Panc1 (cell line): ENCODE data around the gene NID1. TPM values are rescaled to one million over a fixed set of nuclear protein-coding genes. Genes with fewer than 3 reads are reported as not detected.

Experiments
- ATAC-seq: fragments of 200-7000 bp; cut with Tn5 transposase; 2 replicates; pipeline ENCODE4 v1.9.1; 2020; ENCODE audit warnings: mild to moderate bottlenecking, moderate library complexity
- BruUV-seq: library from RNA; stranded (reverse); fragments of 400-500 nt; replicated peaks from 2 replicates; lab custom pipeline; 2021; lab: Mats Ljungman, UMichigan
- CTCF ChIA-PET: fragments of 300-600 bp; sonication (Branson Sonifier 250); formaldehyde crosslinking; loops from one replicate; lab custom pipeline; 2022; ENCODE audit warnings: antibody characterized with exemption; lab: Charles Lee
- POLR2A ChIA-PET: fragments of 300-600 bp; sonication (Branson Sonifier 250); formaldehyde crosslinking; loops from one replicate; lab custom pipeline; 2022; ENCODE audit warnings: antibody characterized with exemption; lab: Charles Lee
- DNase-seq: peaks from one replicate; pipeline ENCODE4 v3.0.0-alpha.2; 2010; ENCODE audit warnings: low read depth, low spot score
- H3K27ac ChIP-seq: 2 replicates; pipeline ENCODE4 v1.5.1; 2011; ENCODE audit warnings: mild to moderate bottlenecking, low read length, inconsistent platforms
- H3K27me3 ChIP-seq: fragments of 200-500 bp; sonication (Bioruptor generic); 2 replicates; pipeline ENCODE4 v1.6.0; 2014; ENCODE audit warnings: low read length, inconsistent platforms; ENCODE audit not compliant: control insufficient read depth, insufficient read depth
- H3K36me3 ChIP-seq: fragments of 200-500 bp; sonication (Bioruptor generic); 2 replicates; pipeline ENCODE4 v1.5.1; 2014; ENCODE audit warnings: inconsistent platforms, mild to moderate bottlenecking, low read length, moderate library complexity; ENCODE audit not compliant: control insufficient read depth, insufficient read depth
- H3K4me1 ChIP-seq: 2 replicates; pipeline ENCODE4 v1.5.1; 2011; ENCODE audit warnings: inconsistent platforms, mild to moderate bottlenecking, low read length, moderate library complexity; ENCODE audit not compliant: control insufficient read depth, insufficient read depth
- H3K4me3 ChIP-seq, 2 experiments: 2 replicates each; pipeline ENCODE4 v1.5.1; 2011 to 2012; ENCODE audit warnings: low read depth in 2 of 2, low read length in 2 of 2, mild to moderate bottlenecking in 2 of 2, inconsistent platforms in 1 of 2, moderate library complexity in 1 of 2
- H3K9me3 ChIP-seq: fragments of 200-500 bp; sonication (Bioruptor generic); 2 replicates; pipeline ENCODE4 v1.5.1; 2014; ENCODE audit warnings: low read depth, mild to moderate bottlenecking, inconsistent platforms, low read length, moderate library complexity; ENCODE audit not compliant: control insufficient read depth, insufficient read depth
- CTCF ChIP-seq: fragments of 450-650 bp; IDR thresholded peaks from 2 replicates; pipeline ENCODE4 v1.5.1; 2017; ENCODE audit warnings: mild to moderate bottlenecking
- POLR2AphosphoS5 ChIP-seq: IDR thresholded peaks from 2 replicates; pipeline ENCODE4 v1.6.1; 2012; ENCODE audit warnings: mild to moderate bottlenecking, low read depth, low read length, moderate library complexity
- REST ChIP-seq, 2 experiments: IDR thresholded peaks; 2 replicates each; pipeline ENCODE4 v1.6.1; 2011 to 2012; ENCODE audit warnings: low read depth in 2 of 2, control low read depth in 1 of 2, low read length in 1 of 2, mild to moderate bottlenecking in 1 of 2, moderate library complexity in 1 of 2; ENCODE audit not compliant: insufficient read depth in 1 of 2
- SIN3A ChIP-seq: IDR thresholded peaks from 2 replicates; pipeline ENCODE4 v1.6.1; 2012; ENCODE audit warnings: low read depth, mild to moderate bottlenecking, low read length, moderate library complexity, borderline replicate concordance; ENCODE audit not compliant: insufficient read depth
- TCF7L2 ChIP-seq: IDR thresholded peaks from 2 replicates; pipeline ENCODE4 v1.6.1; 2011; ENCODE audit warnings: mild to moderate bottlenecking, low read depth, low read length, inconsistent platforms
- in situ Hi-C: cut with HindIII; loops from 2 replicates; pipeline ENCODE4 v1.10.0; 2016; ENCODE audit warnings: low sequenced_read_pairs, low pct_unique_long_range_greater_than_20kb
- intact Hi-C: fragments of 100-400 bp; cut with micrococcal nuclease; formaldehyde crosslinking; loops from one replicate; pipeline ENCODE4 v1.10.0; 2022; ENCODE audit not compliant: unreplicated experiment
- total RNA-seq: library from RNA; stranded (reverse); gene quantifications from one replicate; pipeline ENCODE4 v1.2.1, GENCODE V29; 2021; ENCODE audit not compliant: unreplicated experiment

NID1 gene
- total RNA-seq, 1 experiment from 2014 or later: 89.3 TPM

GRCh38 chr1:236033336-236033735, 31.6 kb downstream of the NID1 start:
- ATAC-seq (no peak), DNase-seq (no peak)
- CTCF ChIA-PET: no interaction called here
- in situ Hi-C loops: no loop called here
- Histone ChIP-seq H3K4me3 (no peak overlapping the region), H3K36me3 (no peaks in the 10 kb centered on the region), H3K27me3 (no peaks in the 10 kb centered on the region), H3K27ac (no peak overlapping the region), H3K9me3 (no peaks in the 10 kb centered on the region), H3K4me1 (no peaks in the 10 kb centered on the region)
- POLR2A ChIA-PET: no interaction called here
- BruUV-seq: no TSS peak
- no peak for TF ChIP-seq CTCF
- no peak for TF ChIP-seq SIN3A
- TF ChIP-seq POLR2AphosphoS5: no peak
- TF ChIP-seq TCF7L2: no peak
- TF ChIP-seq REST (IDR thresholded peaks at IDR 0.05; ENCODE audit: insufficient read depth in 1 of 2, low read depth in 2 of 2, low read length in 1 of 2): no peak
- intact Hi-C loops: no loop called here

DNA sequence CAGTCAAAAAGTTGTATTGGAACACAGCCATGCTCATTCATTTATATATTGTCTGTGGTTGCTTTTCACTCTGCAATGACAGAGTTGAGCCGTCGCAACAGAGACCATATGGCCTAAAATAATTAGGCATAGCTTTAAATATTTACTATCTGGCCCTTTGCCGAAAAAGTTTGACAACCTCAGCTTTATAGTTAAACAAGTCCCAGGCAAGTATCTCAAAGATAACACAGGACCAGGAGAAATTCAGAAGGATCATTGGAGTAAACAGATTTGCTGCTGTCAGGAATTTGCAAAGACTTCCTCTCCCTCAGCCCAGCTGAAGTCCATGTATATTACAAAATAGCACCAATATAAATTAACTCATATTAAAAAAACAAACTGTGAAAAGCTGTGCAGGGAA, 34.4 kb downstream of the NID1 start:
- ChIA-PET POLR2A (no interaction called here), CTCF (no interaction called here)
- Histone ChIP-seq H3K27ac (no peak overlapping the region), H3K9me3 (no peaks in the 10 kb centered on the region), H3K27me3 (no peaks in the 10 kb centered on the region), H3K4me1 (no peaks in the 10 kb centered on the region), H3K36me3 (no peaks in the 10 kb centered on the region), H3K4me3 (no peak overlapping the region)
- DNase-seq (no peak), ATAC-seq (no peak)
- no peak for TF ChIP-seq POLR2AphosphoS5
- no peak for TF ChIP-seq TCF7L2
- no peak for TF ChIP-seq SIN3A
- TF ChIP-seq REST (IDR thresholded peaks at IDR 0.05; ENCODE audit: insufficient read depth in 1 of 2, low read depth in 2 of 2, low read length in 1 of 2): no peak
- TF ChIP-seq CTCF: no peak
- no TSS peak for BruUV-seq
- in situ Hi-C loops (no loop called here), intact Hi-C loops (no loop called here)
